Kidney capillary endothelial cell (primary cell): Measurements from ENCODE around the gene NT5DC2.
"Not testable (repeated sequence)": the region's sequence is repeated elsewhere in the genome, so short reads cannot be mapped to it uniquely, and the experiment has no call there.

Experiments
- DNase-seq: peaks from one replicate; pipeline ENCODE4 v3.0.0-alpha.2; 2018; ENCODE audit warnings: low spot score

Gene NT5DC2

DNA sequence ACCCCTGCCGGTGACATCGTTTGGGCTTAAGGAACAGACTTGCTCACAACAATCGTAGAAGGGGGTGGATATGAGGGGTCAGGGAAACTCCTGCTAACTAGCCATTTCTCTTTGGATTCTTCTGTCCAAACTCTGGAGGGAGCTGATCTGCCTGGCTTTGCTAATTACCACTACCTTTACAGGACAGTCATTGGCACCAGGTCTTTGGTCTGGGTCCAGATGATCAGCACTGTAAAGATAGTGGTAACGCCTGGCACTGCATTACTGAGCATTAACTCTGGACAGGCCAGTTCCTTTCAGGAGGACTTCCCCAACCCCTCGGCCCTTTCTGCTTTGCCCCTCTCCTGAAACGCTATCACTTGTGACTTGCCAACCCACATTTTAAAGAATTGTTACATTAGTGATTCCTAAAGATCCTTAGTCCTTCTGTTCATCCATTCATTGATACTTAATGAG lies 3.5 kb upstream of the NT5DC2 start:
- DNase-seq, result peak; percentile 57

DNA sequence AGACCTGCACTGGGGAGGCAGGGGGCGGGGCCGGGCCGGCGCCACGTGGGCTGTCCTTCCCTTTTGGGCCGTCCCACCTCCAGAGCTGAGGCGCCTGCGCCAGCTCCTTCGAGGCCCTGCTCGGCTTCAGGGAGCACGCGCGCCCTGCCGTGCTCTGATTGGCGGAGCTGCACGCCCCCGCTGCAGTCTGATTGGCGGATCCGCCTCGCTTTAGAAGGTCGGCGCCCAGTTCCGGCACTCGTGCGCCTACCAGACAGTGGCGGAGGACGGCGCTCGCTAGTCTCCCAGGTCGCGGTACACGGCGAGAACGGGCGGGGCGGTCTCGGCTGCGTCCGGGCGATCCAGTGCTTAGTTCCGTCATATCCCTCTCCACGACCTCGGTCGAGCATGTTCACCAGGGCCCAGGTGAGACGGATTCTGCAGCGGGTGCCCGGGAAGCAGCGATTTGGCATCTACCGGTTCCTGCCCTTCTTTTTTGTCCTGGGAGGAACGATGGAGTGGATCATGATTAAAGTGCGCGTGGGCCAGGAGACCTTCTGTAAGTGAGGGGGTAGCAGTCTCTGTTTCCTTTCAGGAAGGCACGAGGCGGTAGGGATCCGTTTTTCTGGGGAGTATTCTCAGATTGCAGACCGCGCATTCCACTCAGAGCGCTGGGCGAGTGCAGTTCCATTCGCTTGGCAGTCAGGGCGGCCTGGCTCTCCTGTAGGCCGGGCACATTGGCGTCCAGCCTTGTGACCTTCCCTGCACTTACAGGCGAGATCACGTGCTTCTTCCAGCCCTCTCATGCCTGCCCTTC lies 2.9 kb upstream of the NT5DC2 start, which contains the start of gene UQCC5:
UQCC5 (plus strand) TSS at position 237 of the 796 bp plus-strand sequence; CDS start at position 388, 151 bp downstream.
- DNase-seq, result peak; percentile 100

DNA sequence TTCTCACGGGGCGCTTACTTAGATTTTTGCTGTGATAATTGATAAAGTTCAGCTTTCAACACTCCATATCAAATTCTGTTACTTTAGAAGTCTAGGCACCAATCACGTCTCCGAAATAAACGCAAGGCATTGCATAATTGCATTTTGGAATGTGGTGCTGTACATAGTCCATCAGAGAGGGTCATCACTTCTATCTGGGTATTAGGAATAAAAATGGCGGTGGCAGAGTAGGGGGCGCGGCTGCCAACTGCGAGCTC lies 2.4 kb upstream of the NT5DC2 start:
- DNase-seq, result no peak

DNA sequence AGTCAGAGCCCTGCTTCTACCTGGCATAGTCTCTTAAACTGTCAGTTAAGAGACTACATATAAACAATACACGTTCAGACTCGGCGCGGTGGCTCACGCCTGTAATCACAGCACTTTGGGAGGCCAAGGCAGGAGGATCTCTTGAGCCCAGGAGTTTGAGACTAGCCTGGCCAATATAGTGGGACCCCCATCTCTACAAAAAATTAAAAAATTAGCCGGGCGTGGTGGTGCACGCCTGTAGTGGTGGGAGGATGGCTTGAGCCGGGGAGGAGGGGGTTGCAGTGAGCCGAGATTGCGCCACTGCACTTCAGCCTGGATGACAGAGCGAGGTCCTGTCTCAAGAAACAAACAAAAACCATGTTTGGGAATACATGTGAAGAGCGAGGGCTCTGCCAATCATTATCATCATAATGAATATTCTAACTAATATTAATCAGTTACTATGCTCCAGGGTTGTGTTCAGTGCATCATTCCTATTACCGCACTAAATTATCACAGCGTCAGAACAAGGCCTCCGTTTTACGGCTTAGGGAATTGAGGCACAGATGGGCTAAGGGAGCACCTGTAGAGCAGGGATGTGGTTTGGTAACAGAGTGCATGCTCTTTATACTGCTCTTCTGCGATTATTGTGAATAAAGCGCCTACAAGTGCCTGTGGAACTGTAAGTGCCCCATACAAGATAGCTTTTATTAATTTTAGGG lies 1.9 kb upstream of the NT5DC2 start:
- DNase-seq, result no peak

DNA sequence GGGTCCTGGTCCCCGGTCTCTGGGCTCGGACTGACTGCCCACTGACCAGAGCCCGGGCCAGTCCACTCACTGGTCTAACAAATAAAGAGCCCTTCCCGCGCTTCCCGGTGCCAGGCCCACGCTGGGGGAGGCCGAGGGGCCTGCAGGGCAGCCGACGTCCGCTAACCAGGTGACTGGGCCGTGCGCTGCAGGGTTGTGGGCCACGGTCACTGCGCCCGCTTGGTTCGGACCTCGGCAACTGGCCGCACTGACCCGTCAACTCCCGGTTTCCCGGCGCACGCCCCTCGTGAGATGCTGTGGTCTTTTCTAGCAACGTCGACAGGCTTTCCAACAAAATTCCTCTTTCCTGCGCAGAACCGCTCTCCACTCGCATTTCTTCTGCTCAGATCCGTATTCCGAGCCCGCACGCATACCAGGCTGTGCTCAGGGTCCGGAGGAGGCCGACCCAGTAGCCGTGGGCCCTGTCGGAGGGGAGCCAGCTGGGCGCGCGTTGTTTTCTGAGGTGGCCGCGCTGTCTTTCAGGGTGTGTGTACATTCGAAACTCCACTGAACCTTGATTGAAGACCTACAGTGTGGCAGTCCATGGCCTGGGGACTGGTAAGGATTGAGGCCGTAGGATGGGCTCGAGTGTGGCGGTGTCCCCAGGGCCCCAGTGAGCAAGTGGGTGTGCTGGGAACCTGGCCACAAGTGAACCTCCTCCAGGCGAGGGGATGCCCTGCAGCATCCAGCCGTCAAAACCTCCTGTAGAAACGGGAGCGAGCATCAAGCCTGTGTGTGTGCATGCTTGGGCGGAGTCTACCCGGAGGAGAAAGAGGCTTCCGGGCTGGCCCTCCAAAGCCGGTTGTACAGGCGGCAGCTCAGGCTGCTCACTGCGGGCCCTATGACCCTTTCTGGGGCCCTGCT lies 875 bp upstream of the NT5DC2 start:
- DNase-seq, result no peak

DNA sequence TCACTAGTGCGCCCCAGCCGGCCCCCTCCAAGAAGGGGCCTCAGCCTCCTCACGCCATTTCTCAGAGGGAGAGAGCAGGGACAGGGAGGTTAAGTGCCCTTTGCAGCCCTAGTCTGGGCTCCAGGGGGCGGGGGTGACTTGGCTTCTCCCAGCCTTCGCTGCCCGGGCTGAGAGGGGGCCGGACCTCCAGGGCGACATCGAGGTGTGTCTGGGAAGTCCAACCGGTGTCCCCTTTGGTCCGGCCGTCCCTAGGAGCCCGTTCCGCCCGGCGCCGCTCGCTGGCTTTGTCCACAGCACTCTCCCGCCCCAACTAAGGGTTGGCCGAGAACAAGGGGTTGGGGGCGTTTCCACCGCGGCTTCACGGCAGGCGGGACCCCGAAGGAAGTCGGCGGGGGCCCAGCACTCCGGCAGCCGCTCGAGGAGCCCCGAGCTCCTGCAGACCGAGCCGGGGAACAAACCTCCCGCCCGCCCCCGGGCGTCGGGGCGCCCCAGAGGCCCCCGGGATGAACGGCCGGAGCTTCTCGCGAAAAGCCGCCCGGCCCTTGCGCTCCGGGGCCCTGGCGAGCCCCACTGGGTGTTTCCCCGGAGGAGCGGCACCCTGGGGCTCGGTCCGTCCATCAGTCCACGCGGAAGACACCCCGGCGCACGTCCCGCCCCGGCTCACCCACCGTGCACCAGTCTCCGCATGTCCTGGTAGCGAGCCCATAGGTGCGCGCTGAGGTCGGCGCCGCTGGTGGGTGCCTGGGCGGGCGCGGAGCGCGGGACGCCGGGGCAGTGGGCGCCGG lies 627 bp downstream of the NT5DC2 start:
- no peak for DNase-seq

DNA sequence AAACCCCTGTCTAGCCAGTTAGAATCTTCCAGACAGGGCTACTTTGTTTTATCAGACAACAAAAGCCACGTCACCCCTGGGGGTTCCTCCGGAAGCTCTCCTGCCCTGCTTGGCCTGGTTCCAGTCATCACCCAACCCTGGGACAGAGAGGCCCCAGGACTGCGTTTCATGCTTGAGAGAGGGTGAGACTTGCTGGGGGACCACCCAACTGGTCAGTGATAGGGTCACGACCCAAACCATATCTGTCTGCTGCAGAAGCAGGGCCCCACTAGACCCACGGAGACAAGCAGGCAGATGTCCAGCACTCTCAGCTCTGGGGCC lies 1.2 kb downstream of the NT5DC2 start:
- DNase-seq, result peak; percentile 94

DNA sequence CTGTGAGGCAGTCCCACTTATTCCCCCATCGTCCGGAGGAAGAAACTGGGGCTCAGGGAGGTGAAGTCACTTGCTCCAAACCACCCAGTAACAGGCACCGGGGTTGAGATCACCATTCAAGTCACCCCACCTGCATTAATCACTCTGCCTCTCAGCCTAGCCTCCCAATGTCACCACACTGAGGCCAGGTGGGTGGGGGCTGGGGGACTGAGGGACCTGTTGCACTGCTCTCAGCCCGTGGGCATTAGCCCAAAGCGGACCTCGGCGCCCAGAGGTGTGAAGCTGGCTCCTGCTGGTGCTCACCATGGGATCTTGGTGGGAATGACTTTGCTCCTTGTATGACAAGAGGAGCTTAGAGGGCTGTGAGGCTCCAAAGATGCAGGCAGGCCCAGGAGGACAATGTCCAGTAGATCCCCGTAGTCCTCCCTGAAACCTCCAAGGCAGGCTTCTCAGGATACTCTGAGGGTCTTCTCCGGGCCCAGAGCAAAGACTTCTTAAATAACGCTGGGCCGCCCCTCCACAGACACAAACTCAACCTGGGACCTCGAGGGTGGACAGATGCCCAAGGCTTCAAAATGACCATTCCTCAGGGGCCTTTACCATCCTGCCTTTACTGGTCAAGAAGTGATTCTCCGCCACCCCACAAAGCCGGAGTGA lies 1.7 kb downstream of the NT5DC2 start:
- no peak for DNase-seq

DNA sequence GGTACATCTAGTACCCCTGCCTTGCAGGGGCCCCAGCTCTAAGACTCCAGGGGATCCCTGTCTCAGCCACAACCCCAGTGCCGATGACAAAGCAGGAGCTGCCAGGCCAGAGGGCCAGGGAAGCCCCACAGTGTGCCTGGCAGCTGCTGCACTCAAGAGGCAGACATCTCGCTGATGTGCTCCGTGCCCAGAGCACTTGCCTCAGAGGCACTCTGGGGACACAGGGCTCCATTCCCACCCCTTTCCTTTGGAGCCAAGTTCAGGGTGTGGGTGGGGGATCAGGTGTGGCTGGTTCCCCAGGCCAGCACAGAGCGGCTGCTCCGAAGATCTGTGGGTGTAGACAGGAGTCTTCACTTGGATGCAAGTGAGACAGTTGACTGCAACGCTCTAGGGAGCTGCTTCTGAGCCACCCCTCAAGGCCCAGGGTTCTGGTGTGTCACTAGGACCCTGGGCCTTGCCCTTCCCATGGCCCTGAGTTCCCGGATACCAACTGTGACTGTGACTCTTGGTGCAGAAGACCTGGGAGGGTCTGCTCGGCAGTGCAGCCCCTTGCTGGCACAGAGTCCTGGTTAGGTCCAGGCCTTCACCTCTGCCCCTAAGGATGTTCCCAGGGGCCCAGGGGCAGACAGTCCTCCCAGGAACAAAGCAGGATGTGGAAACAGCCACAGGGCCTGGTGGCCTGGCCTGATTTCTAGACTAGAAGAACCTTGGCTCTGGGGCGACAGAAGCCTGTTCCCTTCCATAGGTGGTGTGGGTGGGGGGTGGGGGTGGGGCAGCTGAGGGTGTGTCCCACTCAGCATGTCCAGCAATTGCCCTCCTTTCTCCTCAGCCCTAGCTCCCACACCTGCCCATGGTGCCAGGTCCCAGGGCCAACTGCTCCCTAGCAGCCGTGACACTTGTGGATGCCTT lies 2.5 kb downstream of the NT5DC2 start:
- no peak for DNase-seq

DNA sequence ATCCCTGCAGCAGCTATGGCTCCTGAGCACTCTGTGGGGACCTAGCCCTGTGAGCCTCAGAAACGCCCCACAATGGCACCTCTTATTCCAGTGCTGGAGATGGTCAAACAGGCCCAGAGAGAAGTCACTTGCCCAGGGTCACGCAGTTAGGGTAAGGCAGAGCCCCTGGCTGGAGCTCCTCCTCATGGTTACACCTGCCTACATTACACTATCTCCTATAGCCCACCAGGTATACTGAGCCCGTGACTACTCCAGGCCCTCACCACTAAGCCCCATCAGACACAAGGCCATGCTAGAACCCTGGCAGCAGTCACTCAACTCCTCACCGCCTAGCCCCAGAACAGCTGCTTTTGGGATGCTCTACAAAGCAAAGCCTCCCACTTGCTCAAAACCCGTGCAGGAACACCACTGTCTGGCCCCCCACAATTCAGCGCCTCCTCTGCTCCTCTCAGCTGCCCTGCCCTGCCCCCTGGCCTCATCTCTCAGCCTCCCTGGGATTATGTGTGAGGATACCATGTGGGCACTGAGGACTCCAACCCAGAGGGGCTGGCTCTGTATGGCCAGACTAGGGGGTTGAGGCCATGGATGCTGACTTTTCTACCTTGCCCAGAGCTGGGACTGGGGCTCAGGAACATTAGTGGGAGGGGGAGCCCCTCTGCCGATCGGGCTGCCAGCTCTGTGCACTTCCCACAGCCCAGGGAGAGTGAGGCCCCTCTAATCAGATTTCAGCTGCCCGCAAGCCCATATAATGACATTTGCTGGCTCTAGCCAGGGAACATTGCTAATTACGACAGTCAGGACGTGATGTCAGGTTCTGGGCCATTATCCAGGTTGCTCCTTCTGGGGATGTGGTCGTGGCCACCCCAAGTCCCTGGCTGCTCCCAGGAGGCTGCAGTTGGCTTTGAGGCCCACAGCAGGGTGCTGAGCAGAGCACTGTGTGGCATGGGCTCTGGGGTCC lies 4.0 kb downstream of the NT5DC2 start:
- no peak for DNase-seq

DNA sequence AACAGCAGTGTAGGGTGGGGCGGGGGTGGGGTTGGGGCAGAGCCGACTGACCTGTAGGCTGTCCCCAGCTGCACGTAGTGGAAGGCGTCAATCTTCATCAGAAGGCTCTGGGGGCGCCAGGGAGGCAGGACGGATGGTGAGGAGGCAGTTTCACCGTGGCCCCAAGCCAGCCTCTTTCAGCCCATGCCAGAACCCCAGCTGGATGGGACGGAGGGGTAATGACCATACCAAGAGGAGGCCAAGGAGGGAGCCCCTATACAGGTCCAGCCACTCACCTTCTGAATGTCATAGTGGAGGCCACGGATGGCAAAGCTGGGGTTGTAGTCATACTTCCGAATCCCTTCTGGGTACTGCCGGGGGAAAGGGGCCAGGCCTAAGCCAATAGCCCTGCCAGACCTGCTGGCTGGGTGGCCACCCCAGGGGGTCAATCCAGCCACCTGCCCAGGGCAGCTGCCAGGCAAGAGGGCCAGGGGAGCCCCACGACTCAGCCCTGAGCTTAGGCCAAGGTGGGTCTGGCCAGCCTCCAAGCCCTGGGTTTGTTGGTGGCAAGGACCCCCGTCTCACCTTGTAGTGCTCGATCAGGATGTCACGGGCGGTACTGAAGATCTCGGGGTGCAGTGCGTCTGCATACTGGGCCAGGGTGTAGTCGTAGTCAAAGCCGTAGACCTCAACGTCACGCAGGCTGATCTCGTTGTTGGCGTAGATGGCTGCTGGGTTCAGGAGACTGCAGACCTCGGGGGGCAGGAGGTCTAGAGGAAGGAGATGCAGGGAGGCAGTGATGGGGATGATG lies 4.9 kb downstream of the NT5DC2 start:
- no peak for DNase-seq

DNA sequence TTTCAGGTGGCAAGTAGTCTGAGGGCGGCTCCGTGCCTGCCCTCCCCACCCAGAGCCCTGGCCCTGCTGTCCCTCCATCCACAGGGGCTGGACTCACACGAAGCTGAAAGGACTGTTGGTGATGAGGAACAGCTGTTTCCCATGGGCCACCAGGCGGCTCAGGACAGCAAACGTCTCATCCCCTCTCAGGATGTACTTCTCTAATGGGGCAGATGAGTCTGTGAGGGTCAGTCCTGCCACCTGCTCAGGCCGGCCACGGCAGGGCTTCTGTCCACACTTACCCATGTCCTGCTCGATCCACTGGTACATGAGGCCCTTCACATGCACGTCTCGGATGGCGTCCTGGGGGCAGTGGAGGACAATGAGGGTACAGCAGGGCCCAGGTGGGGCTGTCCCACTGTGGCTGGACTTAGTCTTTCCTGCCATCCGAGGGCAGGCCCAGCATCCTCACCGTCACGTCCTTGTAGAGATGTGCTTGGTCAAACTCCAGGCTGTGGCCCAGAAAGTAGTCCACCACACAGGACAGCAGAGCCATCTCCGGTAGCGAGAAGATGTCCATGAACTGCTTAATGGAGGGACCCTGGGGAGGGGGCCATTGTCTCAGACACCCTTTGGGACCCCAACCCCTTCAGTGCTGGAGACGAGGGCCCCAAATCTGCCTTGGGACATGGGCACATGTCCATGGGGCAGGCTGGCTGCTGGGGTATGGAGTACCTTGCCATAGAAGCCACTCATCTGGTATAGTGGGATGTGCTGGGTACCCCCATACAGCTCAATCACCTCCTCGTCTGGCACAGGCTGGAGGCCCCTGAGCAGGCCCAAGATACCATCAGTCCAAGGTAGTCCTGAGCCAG lies 5.7 kb downstream of the NT5DC2 start:
- DNase-seq, result no peak

DNA sequence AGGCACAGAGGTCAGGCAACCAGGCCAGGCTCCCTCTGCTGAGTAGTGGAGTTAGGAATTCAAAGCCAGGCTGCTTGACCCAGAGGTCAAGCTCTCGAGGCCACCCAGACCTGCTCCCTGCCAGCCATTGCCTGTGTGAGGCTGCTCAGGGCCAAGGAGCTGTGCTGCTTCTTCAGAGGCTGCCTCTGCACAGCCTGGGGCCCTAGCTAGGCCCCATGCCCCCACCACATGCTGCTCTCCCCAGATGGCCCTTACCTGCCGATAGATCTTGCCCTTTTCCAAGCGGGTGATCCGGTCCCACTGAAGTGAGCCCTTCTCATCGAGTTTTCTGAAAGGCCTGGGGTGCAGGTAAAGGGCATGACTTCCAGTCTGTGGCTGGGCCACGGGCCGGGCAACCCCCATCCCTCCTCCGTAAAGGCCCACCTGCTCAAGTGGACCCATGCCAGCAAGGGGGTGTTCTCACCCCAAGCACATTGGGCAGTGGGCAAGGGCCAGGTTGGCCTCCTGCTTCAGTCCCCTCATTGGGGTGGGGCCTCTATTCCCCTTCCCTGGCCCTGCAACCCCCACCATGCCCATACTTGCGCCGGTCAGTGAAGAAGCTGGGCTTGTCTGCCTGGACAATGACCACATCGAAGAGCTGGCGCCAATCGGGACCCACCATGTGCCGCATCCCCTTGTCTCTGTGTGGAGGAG lies 6.5 kb downstream of the NT5DC2 start:
- no peak for DNase-seq

DNA sequence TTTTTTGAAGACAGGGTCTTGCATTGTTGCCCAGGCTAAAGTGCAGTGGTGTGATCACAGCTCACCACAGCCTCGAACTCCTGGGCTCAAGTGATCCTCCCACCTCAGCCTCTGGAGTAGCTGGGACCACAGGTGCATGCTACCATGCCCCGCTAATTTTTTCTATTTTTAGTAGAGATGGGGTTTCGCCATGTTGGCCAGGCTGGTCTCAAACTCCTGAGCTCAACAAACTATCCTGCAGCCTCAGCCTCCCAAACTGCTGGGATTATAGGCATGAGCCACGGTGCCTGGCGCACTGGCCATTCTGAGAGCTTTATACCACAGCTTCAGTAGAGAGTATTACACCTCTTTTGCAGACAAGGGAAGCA lies 7.0 kb downstream of the NT5DC2 start:
- not testable (repeated sequence) for DNase-seq

DNA sequence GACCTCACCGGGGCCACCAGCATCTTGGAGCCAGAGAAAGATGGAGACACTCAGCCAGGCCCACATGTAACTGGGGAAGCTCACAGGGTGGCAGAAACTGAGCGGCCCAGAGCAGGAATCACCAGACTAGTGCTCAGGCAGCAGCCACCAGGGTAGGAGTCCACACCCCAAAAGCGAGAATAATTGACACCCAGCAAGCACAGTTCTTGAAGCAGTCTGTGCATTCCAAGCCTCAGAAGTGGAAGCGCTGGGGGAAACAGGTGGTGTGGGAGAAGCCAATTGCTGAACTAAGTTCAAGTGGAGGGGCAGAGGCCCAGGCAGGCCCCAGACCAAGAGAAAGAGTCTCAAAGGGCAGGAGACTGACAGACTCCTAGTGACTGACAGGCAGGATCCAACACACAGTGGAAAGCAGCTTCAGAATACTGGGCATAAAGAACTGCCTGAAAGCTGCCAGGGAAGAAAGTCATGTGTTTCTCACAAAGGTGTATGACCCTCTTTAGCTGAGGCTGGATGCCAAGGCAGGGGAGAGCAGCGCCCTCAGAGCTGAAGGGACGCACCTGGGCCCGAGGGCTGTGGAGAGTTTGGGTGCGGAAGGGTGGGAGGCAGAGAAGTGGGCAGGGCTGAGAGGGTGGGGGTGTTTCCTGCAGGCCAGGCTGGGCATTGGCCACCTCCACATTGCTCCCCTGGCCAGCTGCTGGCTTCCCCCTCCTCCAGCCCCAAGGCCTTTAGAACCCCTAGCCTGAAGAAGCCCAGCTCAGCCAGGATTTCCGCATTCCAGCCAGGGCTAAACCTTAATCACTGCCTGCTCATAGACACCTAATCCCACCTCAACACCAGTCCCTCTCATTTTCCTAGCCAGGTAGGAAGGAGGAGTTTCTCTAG lies 7.7 kb downstream of the NT5DC2 start:
- no peak for DNase-seq
